Ecto neural progenitor cell (in vitro differentiated cells): ENCODE data around the gene RBMY1F.
"Not testable (repeated sequence)": the region's sequence is repeated elsewhere in the genome, so short reads cannot be mapped to it uniquely, and the experiment has no call there.

Experiments used
- DNase-seq: peaks from one replicate; pipeline ENCODE4 v3.0.0-alpha.2; 2018; ENCODE audit warnings: low spot score

RBMY1F gene

DNA sequence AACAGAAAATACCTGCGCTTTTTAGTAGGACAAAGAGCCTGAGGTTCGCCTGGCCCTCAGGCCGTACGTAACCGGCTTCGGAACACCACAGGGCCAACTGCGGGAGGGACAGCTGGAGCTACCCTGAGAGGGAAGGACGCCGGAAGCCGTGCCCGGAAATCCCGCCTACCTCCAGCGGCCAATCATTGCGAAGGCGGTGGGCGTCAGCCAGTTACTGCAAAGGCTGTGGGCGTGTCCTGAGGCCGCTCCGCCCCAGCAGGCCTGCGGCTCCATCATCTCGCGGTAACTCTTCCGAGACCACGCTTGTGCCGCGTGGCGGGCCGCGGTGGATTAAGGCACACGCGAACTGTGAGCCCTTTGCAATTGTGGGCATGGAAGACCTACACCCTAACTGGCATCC is at the start of gene RBMY1F:
RBMY1F (minus strand) TSS at position 101 of the 400 bp plus-strand sequence. CDS start 1,954 bp downstream, outside the sequence.
- DNase-seq = not testable (repeated sequence)

DNA sequence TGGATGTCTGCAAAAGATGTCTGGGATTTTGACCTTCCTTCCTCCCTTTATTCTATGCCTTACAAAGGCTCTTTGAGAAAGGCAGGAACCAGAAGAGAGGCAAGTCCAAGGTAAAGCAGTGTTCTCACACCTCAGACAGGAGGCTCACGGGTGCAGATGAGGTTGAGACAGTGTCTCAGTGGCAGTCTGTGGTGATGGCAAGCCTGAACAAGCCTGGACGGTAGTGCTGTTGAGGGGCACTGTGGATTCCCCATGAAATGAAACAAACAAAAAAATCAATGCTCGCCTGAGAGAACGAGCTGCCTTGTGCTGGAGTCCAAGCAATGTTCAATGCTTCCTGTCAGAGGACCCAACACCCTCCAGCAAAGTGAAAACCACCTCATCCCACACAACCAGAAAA is 31.6 kb downstream of the RBMY1F start:
- not testable (repeated sequence) for DNase-seq

DNA sequence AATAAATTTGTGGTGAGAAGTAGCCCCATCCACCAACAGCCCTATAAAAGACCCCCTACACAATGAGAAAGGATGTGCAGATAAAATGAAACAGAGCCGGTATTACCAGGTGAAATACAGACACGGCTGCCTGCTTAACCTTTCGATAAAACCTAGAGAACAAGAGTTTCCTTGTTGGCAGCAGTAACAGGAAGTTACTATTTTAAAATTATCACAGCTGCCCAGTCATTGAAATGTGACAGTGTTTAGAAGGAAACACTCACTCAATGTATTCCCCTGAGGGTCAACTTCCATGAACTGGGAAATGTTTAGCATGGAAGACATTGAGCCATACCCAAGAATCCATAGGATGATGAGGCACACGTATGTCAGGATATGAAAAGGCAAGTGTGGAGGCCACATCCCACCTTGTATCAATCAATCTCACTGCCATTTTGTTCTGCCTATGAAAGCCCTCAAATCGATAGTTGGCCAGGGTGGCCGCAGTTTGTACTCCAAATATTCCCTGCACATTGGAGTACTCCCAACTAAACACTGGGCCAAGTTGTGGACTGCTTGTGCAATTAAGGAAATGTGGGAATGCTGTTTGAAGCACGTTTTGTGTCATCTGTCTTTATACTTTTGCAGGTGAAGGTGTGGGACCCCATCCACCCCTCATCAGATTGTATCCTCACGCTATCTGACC is 41.6 kb downstream of the RBMY1F start:
- DNase-seq = not testable (repeated sequence)

DNA sequence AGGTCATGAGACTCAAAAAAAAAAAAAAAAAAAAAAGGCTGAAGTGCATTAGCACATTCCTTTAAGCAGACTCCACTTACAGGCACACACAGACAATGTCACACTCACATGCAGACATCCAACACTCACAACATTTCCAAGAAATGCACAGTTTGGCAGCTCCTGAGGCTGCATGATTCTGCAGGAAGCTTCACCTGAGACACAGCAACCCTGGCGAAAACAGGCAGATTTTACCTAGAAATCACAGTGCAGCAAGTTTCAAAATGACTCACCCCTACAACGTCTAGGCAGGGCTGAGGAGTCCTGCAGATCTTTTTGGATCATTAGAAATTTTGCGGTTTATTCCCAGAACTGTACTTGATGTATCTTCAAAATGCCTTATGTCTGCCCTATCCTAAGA is 48.0 kb downstream of the RBMY1F start:
- not testable (repeated sequence) for DNase-seq

GRCh38 chrY:22130494-22130893 is 52.2 kb downstream of the RBMY1F start:
- not testable (repeated sequence) for DNase-seq
